Thyroid gland (tissue), 4 donors: ENCODE measurements around the gene PSMF1.

Experiments used
- CTCF ChIP-seq, 6 experiments: fragments of 200-600 bp in 3 of 6; fragments of 450-650 bp in 3 of 6; sonication (generic) in 3 of 6; IDR thresholded peaks; one replicate each; pipeline ENCODE4 v1.5.1; 2016 to 2019; ENCODE audit warnings: antibody characterized with exemption in 6 of 6, mild to moderate bottlenecking in 2 of 6, inconsistent platforms in 1 of 6, moderate library complexity in 1 of 6
- POLR2A ChIP-seq, 2 donors: fragments of 450-650 bp; IDR thresholded peaks; one replicate each; pipeline ENCODE4 v1.6.1; 2017; ENCODE audit warnings: antibody characterized with exemption in 2 of 2, mild to moderate bottlenecking in 2 of 2, moderate library complexity in 1 of 2

- no peak for TF ChIP-seq POLR2A (IDR thresholded peaks at IDR 0.05)
- TF ChIP-seq CTCF (IDR thresholded peaks at IDR 0.05): no peak
Observed at GRCh38 chr20:1122388-1123315, 4.2 kb downstream of the PSMF1 start.
